ENCODE data around the gene VPS50. TPM values are rescaled to one million over a fixed set of nuclear protein-coding genes. Genes with fewer than 3 reads are reported as not detected.

Gene VPS50
- total RNA-seq, 6 donors from 2014 or later, result 8.3 to 30.4 (median 21.9) TPM

GRCh38 chr7:93196336-93196735 is 35.8 kb upstream of the VPS50 start:
- WGBS, 2 donors, result 49 to 83% methylated on average over 2 of the region's 2 CpGs
- Histone ChIP-seq H3K27me3 (no peaks in the 10 kb centered on the region), H3K27ac (no peak overlapping the region), H3K4me3 (no peak overlapping the region), H3K9me3 (no peaks in the 10 kb centered on the region), H3K36me3 (no peaks in the 10 kb centered on the region), H3K4me1 (no peaks in the 10 kb centered on the region)
- ATAC-seq (ENCODE audit: low FRiP score in 2 of 2) (peak in 1 of 2 donors; percentile 49), DNase-seq (no peak)
- TF ChIP-seq POLR2A (IDR thresholded peaks at IDR 0.05) (no peak), POLR2AphosphoS5 (IDR thresholded peaks at IDR 0.05) (no peak), EP300 (IDR thresholded peaks at IDR 0.05) (no peak), CTCF (IDR thresholded peaks at IDR 0.05) (no peak)

GRCh38 chr7:93198472-93198871 is 33.7 kb upstream of the VPS50 start:
- no peak overlapping the region for H3K27ac ChIP-seq
- no peak for DNase-seq
- H3K36me3 ChIP-seq, result no peaks in the 10 kb centered on the region
- H3K9me3 ChIP-seq, result no peaks in the 10 kb centered on the region
- H3K4me1 ChIP-seq, result no peaks in the 10 kb centered on the region
- no peak overlapping the region for H3K4me3 ChIP-seq
- no peak for TF ChIP-seq CTCF (IDR thresholded peaks at IDR 0.05)
- TF ChIP-seq POLR2AphosphoS5 (IDR thresholded peaks at IDR 0.05), result no peak
- TF ChIP-seq POLR2A (IDR thresholded peaks at IDR 0.05), result no peak
- no peak for TF ChIP-seq EP300 (IDR thresholded peaks at IDR 0.05)
- ATAC-seq (ENCODE audit: low FRiP score in 2 of 2), result no peak
- H3K27me3 ChIP-seq, result no peaks in the 10 kb centered on the region

- Histone ChIP-seq H3K27ac (no peak overlapping the region), H3K4me3 (no peak overlapping the region), H3K4me1 (no peaks in the 10 kb centered on the region), H3K36me3 (no peaks in the 10 kb centered on the region), H3K9me3 (no peaks in the 10 kb centered on the region), H3K27me3 (no peaks in the 10 kb centered on the region)
- DNase-seq (no peak), ATAC-seq (ENCODE audit: low FRiP score in 2 of 2) (peak in 1 of 2 donors; percentile 58)
- no peak for TF ChIP-seq EP300 (IDR thresholded peaks at IDR 0.05)
- no peak for TF ChIP-seq POLR2AphosphoS5 (IDR thresholded peaks at IDR 0.05)
- TF ChIP-seq CTCF (IDR thresholded peaks at IDR 0.05), result no peak
- TF ChIP-seq POLR2A (IDR thresholded peaks at IDR 0.05), result no peak
- WGBS, 2 donors, result 74 to 77% methylated on average over 5 of the region's 5 CpGs
These were observed 29.4 kb upstream of the VPS50 start for GRCh38 chr7:93202594-93203250.

- ATAC-seq (ENCODE audit: low FRiP score in 2 of 2) (peak in 1 of 2 donors; percentile 30), DNase-seq (no peak)
- Histone ChIP-seq H3K4me1 (no peaks in the 10 kb centered on the region), H3K36me3 (no peaks in the 10 kb centered on the region), H3K9me3 (no peaks in the 10 kb centered on the region), H3K27ac (no peak overlapping the region), H3K4me3 (no peak overlapping the region), H3K27me3 (no peaks in the 10 kb centered on the region)
- 77 to 85% methylated on average over 3 of the region's 3 CpGs for WGBS, 2 donors
- TF ChIP-seq POLR2AphosphoS5 (IDR thresholded peaks at IDR 0.05) (no peak), POLR2A (IDR thresholded peaks at IDR 0.05) (no peak), CTCF (IDR thresholded peaks at IDR 0.05) (no peak), EP300 (IDR thresholded peaks at IDR 0.05) (no peak)
These were observed 28.7 kb upstream of the VPS50 start for GRCh38 chr7:93203496-93203895.

- Histone ChIP-seq H3K9me3 (no peaks in the 10 kb centered on the region), H3K27ac (no peak overlapping the region), H3K4me1 (no peaks in the 10 kb centered on the region), H3K4me3 (no peak overlapping the region), H3K27me3 (no peaks in the 10 kb centered on the region), H3K36me3 (no peaks in the 10 kb centered on the region)
- ATAC-seq (ENCODE audit: low FRiP score in 2 of 2), result no peak
- DNase-seq, result no peak
- TF ChIP-seq POLR2AphosphoS5 (IDR thresholded peaks at IDR 0.05) (no peak), EP300 (IDR thresholded peaks at IDR 0.05) (no peak), POLR2A (IDR thresholded peaks at IDR 0.05) (no peak), CTCF (IDR thresholded peaks at IDR 0.05) (no peak)
- WGBS, 2 donors, result 62 to 66% methylated on average over 2 of the region's 2 CpGs
These were observed 27.1 kb upstream of the VPS50 start for GRCh38 chr7:93205046-93205445.
